Osteocyte (in vitro differentiated cells): ENCODE measurements around the gene METAP1D. TPM values are rescaled to one million over a fixed set of nuclear protein-coding genes. Genes with fewer than 3 reads are reported as not detected.

ENCODE experiments used
- DNase-seq: peaks from one replicate; pipeline ENCODE4 v3.0.0; 2021; ENCODE audit warnings: mixed read lengths; ENCODE audit not compliant: unreplicated experiment; ENCODE audit errors: extremely low spot score
- H3K27ac Mint-ChIP-seq: one replicate; pipeline ENCODE4 v1.8.0; 2021; ENCODE audit warnings: mild to moderate bottlenecking, mixed read lengths; ENCODE audit not compliant: unreplicated experiment
- H3K27me3 Mint-ChIP-seq: one replicate; pipeline ENCODE4 v1.8.0; 2021; ENCODE audit warnings: mixed read lengths; ENCODE audit not compliant: unreplicated experiment
- H3K36me3 Mint-ChIP-seq: one replicate; pipeline ENCODE4 v1.8.0; 2021; ENCODE audit warnings: mixed read lengths; ENCODE audit not compliant: unreplicated experiment
- H3K4me1 Mint-ChIP-seq: one replicate; pipeline ENCODE4 v1.8.0; 2021; ENCODE audit warnings: mixed read lengths; ENCODE audit not compliant: unreplicated experiment
- H3K4me3 Mint-ChIP-seq: one replicate; pipeline ENCODE4 v1.8.0; 2021; ENCODE audit warnings: mild to moderate bottlenecking, moderate library complexity, mixed read lengths; ENCODE audit not compliant: unreplicated experiment
- H3K9me3 Mint-ChIP-seq: one replicate; pipeline ENCODE4 v1.8.0; 2021; ENCODE audit warnings: mixed read lengths; ENCODE audit not compliant: unreplicated experiment
- CTCF ChIP-seq: fragments of 200-600 bp; sonication (generic); IDR thresholded peaks from 2 replicates; pipeline ENCODE4 v1.5.0; 2021; ENCODE audit warnings: antibody characterized with exemption, mild to moderate bottlenecking, moderate library complexity
- total RNA-seq: library from RNA; stranded (reverse); gene quantifications from 2 replicates; pipeline ENCODE4 v1.2.1, GENCODE V29; 2021

Gene METAP1D
- total RNA-seq, 1 donor from 2014 or later, result 8.5 TPM

- no peaks in the 10 kb centered on the region for H3K27me3 Mint-ChIP-seq
- DNase-seq, result peak; percentile 97
- peak within 1 kb of the TSS; percentile 96 for H3K4me3 Mint-ChIP-seq
- peaks cover 6% of the 10 kb centered on the region for H3K36me3 Mint-ChIP-seq
- no peaks in the 10 kb centered on the region for H3K9me3 Mint-ChIP-seq
- TF ChIP-seq CTCF, result no peak
- H3K27ac Mint-ChIP-seq, result peak within 1 kb of the TSS; percentile 94
- H3K4me1 Mint-ChIP-seq, result peaks cover 51% of the 10 kb centered on the region
Observed at GRCh38 chr2:172102391-172103359, 102.9 kb downstream of the METAP1D start, which contains the start of gene DLX2. Gene DLX2 (minus strand): TSS chr2:172102900. CDS start chr2:172102538, 362 bp downstream.

DNA sequence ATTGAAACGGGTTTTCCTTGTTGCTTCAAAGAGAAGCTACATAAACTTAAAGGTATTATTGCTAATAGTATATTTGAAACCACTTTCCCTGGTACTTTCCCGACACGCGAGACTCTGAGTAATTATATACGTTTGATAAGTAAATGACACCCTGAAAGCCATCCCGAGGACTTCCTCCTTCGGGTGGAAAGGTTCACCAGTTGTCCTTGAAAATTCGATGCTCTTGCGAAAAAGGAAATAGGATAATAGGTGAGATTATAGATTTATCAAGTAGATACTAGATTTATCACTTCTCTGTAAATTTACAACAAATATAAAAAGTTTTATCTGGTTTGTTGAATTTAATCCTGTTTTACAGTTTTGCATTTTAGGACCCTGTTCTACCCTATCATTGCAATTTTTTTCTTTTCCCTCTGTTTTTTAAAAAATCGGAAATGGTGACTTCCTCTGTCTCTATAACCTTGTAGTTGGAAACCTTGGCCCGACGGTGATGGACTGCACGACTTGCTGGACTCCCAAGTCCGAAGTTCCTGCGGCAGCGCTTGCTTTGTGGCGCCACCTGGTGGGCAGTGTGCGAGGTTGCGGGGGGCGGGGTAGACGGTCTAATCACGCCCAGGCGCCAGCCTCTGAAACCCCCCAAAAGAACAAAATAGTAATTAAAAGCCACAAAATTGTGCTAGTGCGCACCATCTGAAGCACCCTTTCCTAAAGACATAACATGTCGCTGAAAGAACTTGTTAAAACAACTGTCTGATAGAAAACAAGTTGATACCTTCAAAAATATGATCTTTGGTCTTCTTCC is 103.9 kb downstream of the METAP1D start:
- Mint-ChIP-seq H3K27ac (peak overlapping the region; percentile 94), H3K4me1 (peaks cover 43% of the 10 kb centered on the region), H3K4me3 (peak overlapping the region; percentile 96), H3K9me3 (no peaks in the 10 kb centered on the region), H3K36me3 (peaks cover 6% of the 10 kb centered on the region), H3K27me3 (no peaks in the 10 kb centered on the region)
- peak; percentile 97 for TF ChIP-seq CTCF
- DNase-seq, result peak; percentile 96

DNA sequence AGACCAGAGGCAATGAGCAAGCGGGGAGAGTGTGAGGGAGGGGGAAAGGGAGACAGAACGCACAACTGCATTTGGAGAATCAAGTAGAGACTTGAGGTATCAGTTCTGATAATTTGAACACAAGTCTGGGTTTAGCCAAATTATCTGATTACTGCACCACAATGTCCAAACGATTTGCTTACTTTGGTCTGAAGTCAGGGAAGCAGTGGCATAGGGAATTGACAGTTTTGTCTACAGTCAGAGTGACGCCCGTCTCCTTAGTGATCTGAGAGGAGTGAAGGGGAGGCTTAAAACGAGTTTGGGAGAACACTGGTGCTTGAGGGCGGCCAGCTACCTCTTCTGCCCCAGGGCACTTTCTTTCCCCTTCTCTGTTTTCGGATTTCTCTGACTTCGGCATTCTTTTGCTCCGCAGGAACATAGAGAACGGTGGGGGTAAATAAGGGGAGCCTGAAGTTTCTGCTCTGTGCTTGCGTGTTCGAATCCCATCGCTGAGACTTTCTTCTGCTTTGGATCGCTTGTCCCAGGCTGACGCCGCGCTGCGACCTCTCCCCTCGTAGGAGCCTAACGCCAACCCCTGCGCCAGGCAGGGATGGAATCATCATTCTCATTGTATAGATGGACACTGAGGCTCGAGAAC is 105.8 kb downstream of the METAP1D start:
- Mint-ChIP-seq H3K9me3 (no peaks in the 10 kb centered on the region), H3K4me3 (peak overlapping the region; percentile 66), H3K27ac (no peak overlapping the region), H3K4me1 (peaks cover 31% of the 10 kb centered on the region), H3K36me3 (peaks cover 4% of the 10 kb centered on the region), H3K27me3 (no peaks in the 10 kb centered on the region)
- no peak for TF ChIP-seq CTCF
- no peak for DNase-seq

DNA sequence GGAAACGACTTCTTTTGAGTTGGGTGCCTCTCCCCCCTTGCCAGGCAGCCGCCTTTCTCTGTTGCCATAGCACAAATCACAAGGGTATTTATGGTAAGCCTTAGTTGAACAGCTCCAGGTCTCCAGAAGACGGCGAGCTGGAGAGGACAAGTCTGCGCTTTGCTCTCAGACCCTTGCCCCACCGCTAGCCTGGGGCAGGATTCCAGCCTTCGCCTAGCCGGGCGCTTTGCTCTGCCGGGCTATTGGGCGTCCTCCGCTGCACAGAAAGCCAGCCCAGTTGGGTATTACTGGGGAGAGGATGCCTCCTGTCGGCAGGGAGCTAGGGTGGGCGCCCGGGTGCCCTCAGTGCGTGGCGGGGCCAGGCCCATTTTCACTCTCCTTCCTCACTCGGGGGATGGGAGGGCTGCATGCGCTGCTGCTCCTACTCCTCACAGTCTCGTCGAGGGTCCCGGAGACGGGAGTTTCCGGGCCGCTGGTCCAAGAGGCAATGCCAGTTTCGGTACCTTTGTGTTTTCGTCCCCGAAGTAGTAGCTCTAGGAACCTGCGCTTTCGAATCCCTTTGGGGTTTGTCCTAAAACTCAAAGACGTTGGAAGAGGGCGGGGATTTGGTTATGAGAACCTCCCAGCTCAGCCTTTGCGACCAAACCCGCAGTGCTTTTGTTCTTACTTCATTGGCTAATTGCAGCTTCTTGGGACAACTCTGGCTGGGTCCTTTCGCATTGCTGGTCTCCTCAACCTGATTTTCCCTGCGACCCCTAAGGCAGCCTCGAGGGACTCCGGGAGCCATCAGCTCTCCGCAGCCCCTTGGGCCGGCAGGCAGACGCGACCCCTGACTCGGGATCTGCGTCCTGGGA is 106.6 kb downstream of the METAP1D start:
- Mint-ChIP-seq H3K4me3 (peak overlapping the region; percentile 66), H3K4me1 (peaks cover 27% of the 10 kb centered on the region), H3K27me3 (no peaks in the 10 kb centered on the region), H3K9me3 (no peaks in the 10 kb centered on the region), H3K27ac (no peak overlapping the region), H3K36me3 (no peaks in the 10 kb centered on the region)
- peak; percentile 67 for TF ChIP-seq CTCF
- DNase-seq, result peak; percentile 86
